GM12878 (cell line): ENCODE data around the gene LSM3. TPM values are rescaled to one million over a fixed set of nuclear protein-coding genes. Genes with fewer than 3 reads are reported as not detected.

Experiments
- ATAC-seq: fragments of 200-7000 bp; cut with Tn5 transposase; 3 replicates; pipeline ENCODE4 v1.9.1; 2020; ENCODE audit warnings: mild to moderate bottlenecking, moderate library complexity
- BruUV-seq: library from RNA; stranded (reverse); fragments of 400-500 nt; replicated peaks from 2 replicates; lab custom pipeline; 2021; lab: Mats Ljungman, UMichigan
- CTCF ChIA-PET: fragments of 300-600 bp; sonication (Branson Sonifier 250); formaldehyde crosslinking; extraction: SDS; loops from one replicate; lab custom pipeline; 2021; ENCODE audit warnings: inconsistent platforms; lab: Yijun Ruan, JAX
- POLR2A ChIA-PET: fragments of 350-600 bp; formaldehyde crosslinking; extraction: SDS; loops from one replicate; lab custom pipeline; 2021; ENCODE audit warnings: inconsistent platforms; lab: Charles Lee
- RAD21 ChIA-PET: fragments of 300-600 bp; sonication (Branson Sonifier 250); formaldehyde crosslinking; loops from one replicate; lab custom pipeline; 2023; ENCODE audit warnings: antibody characterized with exemption; ENCODE audit not compliant: unreplicated experiment; lab: Charles Lee
- SMC1A ChIA-PET: fragments of 300-600 bp; sonication (Branson Sonifier 250); formaldehyde crosslinking; loops from one replicate; lab custom pipeline; 2023; ENCODE audit not compliant: unreplicated experiment, uncharacterized antibody; lab: Charles Lee
- DNase-seq: peaks from one replicate; pipeline ENCODE4 v3.0.0-alpha.2; 2011; ENCODE audit warnings: low read depth, low spot score
- FAIRE-seq: peaks from 3 replicates; lab custom pipeline; 2011; peaks lifted over from hg19 to GRCh38; lab: Jason Lieb, UNC
- H2AFZ ChIP-seq: 2 replicates; pipeline ENCODE4 v1.6.0; 2011; ENCODE audit warnings: low read depth, low read length, control low read depth; ENCODE audit not compliant: control insufficient read depth
- H3K27ac ChIP-seq: 2 replicates; pipeline ENCODE4 v1.5.1; 2011; ENCODE audit warnings: control low read depth; ENCODE audit not compliant: control insufficient read depth, insufficient read depth
- H3K27me3 ChIP-seq, 2 experiments: replicated peaks in 1 of 2; 2 replicates each; pipeline versions ENCODE4 v1.6.0 to v1.6.1; 2011; ENCODE audit warnings: low read length in 1 of 2; ENCODE audit not compliant: control insufficient read depth in 2 of 2, insufficient read depth in 2 of 2
- H3K36me3 ChIP-seq, 2 experiments: 2 replicates each; pipeline ENCODE4 v1.5.1; 2011; ENCODE audit warnings: low read length in 1 of 2; ENCODE audit not compliant: control insufficient read depth in 2 of 2, insufficient read depth in 2 of 2
- H3K4me1 ChIP-seq: 2 replicates; pipeline ENCODE4 v1.6.1; 2011; ENCODE audit warnings: mild to moderate bottlenecking, low read length, moderate library complexity, mixed read lengths; ENCODE audit not compliant: control insufficient read depth, insufficient read depth
- H3K4me2 ChIP-seq: 2 replicates; pipeline ENCODE4 v1.6.0; 2011; ENCODE audit warnings: control low read depth; ENCODE audit not compliant: control insufficient read depth, insufficient read depth
- H3K4me3 ChIP-seq: fragments of 200-600 bp; sonication (generic); 2 replicates; pipeline ENCODE4 v1.5.1; 2016
- H3K79me2 ChIP-seq: 2 replicates; pipeline ENCODE4 v1.6.0; 2011; ENCODE audit warnings: low read length; ENCODE audit not compliant: control insufficient read depth, insufficient read depth
- H3K9ac ChIP-seq: 2 replicates; pipeline ENCODE4 v1.8.0; 2011; ENCODE audit warnings: low read length, control low read depth, mixed read lengths; ENCODE audit not compliant: control insufficient read depth, insufficient read depth
- H3K9me3 ChIP-seq: replicated peaks from 3 replicates; pipeline ENCODE4 v1.5.1; 2011; ENCODE audit warnings: mild to moderate bottlenecking, low read length; ENCODE audit not compliant: control insufficient read depth, insufficient read depth
- H4K20me1 ChIP-seq: 2 replicates; pipeline ENCODE4 v1.6.0; 2011; ENCODE audit not compliant: control insufficient read depth, insufficient read depth
- CHD1 ChIP-seq: IDR thresholded peaks from 2 replicates; pipeline ENCODE4 v1.6.1; 2012; ENCODE audit warnings: low read depth, low read length, improper control_type of control experiment
- JUND ChIP-seq: IDR thresholded peaks from 2 replicates; pipeline ENCODE4 v1.6.1; 2012; ENCODE audit warnings: low read depth, mild to moderate bottlenecking, low read length, improper control_type of control experiment, moderate library complexity
- KAT2A ChIP-seq: conservative IDR thresholded peaks from 2 replicates; pipeline ENCODE4 v1.6.1; 2011; ENCODE audit warnings: low read depth, low read length; ENCODE audit not compliant: control insufficient read depth
- PML ChIP-seq: IDR thresholded peaks from 2 replicates; pipeline ENCODE4 v1.6.1; 2012; ENCODE audit warnings: low read length, inconsistent platforms
- POU2F2 ChIP-seq: IDR thresholded peaks from 3 replicates; pipeline ENCODE4 v1.6.1; 2011; ENCODE audit warnings: low read depth, mild to moderate bottlenecking, low read length, borderline replicate concordance
- RUNX3 ChIP-seq: IDR thresholded peaks from 2 replicates; pipeline ENCODE4 v1.6.1; 2012; ENCODE audit warnings: low read length, inconsistent platforms
- STAT1 ChIP-seq: fragments of 450-650 bp; conservative IDR thresholded peaks from 2 replicates; pipeline ENCODE4 v1.6.1; 2014; ENCODE audit warnings: antibody characterized with exemption, mild to moderate bottlenecking
- TCF7 ChIP-seq: IDR thresholded peaks from 2 replicates; pipeline ENCODE4 v1.6.1; 2014; ENCODE audit warnings: antibody characterized with exemption, borderline replicate concordance
- ZBTB40 ChIP-seq: fragments of 450-650 bp; IDR thresholded peaks from 2 replicates; pipeline ENCODE4 v1.6.1; 2016; ENCODE audit warnings: mild to moderate bottlenecking, moderate library complexity, borderline replicate concordance
- ZNF384 ChIP-seq: IDR thresholded peaks from 2 replicates; pipeline ENCODE4 v1.6.1; 2012; ENCODE audit warnings: low read depth, mild to moderate bottlenecking, low read length, improper control_type of control experiment, borderline replicate concordance
- WGBS: methylation state at CpG from one replicate; pipeline ENCODE4 v1.1.6; 2016; ENCODE audit warnings: low lambda C conversion rate; ENCODE audit not compliant: insufficient replicate concordance, insufficient coverage; ENCODE audit errors: missing lambda C conversion rate; 5-methylcytosine and 5-hydroxymethylcytosine counted together
- in situ Hi-C: fragments of 300-500 bp; cut with MboI; formaldehyde crosslinking; loops from 9 replicates; pipeline ENCODE4 v1.14.3; 2018; ENCODE audit warnings: mixed read lengths
- intact Hi-C: fragments of 100-400 bp; cut with micrococcal nuclease; formaldehyde crosslinking; loops from one replicate; pipeline ENCODE4 v1.14.2; 2022; ENCODE audit not compliant: unreplicated experiment
- polyA plus RNA-seq, 11 experiments: library from polyadenylated mRNA; depleted of rRNA in 4 of 11; unstranded in 6 of 11; stranded (reverse) in 5 of 11; fragments of >200 nt; fragmentation: Nextera tagmentation in 4 of 11; fragmentation: Illumina TruSeq in 1 of 11; extraction: Ambion mirVana in 4 of 11; extraction: Trizol in 1 of 11; gene quantifications; 1 replicate in 1 of 11; 2 replicates in 10 of 11; pipeline versions ENCODE4 v1.2.1 to v1.2.3, GENCODE V29; 2011 to 2016; ENCODE audit warnings: inconsistent platforms in 2 of 11, missing spikeins in 2 of 11, low read depth in 1 of 11
- total RNA-seq, 4 experiments: library from RNA; depleted of rRNA in 3 of 4; stranded (reverse); fragments of >200 nt in 3 of 4; fragmentation: Illumina TruSeq in 1 of 4; extraction: Trizol in 1 of 4; gene quantifications; 2 replicates each; pipeline versions ENCODE4 v1.2.1 to v1.2.3, GENCODE V29; 2013 to 2021

LSM3 gene
- total and polyA plus RNA-seq, 10 of the 15 experiments (the other 5 are each of a cell fraction or from before 2014, with no cell fraction given) = 15.5 to 111 (median 29.1) TPM

GRCh38 chr3:14213066-14213774 lies 34.6 kb downstream of the LSM3 start:
- FAIRE-seq (no peak), ATAC-seq (no peak), DNase-seq (no peak)
- H3K4me3 ChIP-seq = no peak overlapping the region
- intact Hi-C loops = no loop called here
- ChIA-PET SMC1A (interaction anchor here (1.7 to 2.3 kb wide), 2 partner anchors 10 to 12 kb away, joined by 4 to 12 read pairs; no protein-coding TSS in a partner anchor), CTCF (interaction anchor here (0.8 to 3.1 kb wide), 4 partner anchors 10 to 227 kb away, joined by 3 to 32 read pairs (median 3); no protein-coding TSS in a partner anchor), POLR2A (no interaction called here), RAD21 (no interaction called here)
- no peaks in the 10 kb centered on the region for H3K79me2 ChIP-seq
- no peaks in the 10 kb centered on the region for H3K36me3 ChIP-seq
- 31% methylated on average over 7 of the region's 7 CpGs for WGBS
- H3K4me2 ChIP-seq = no peak overlapping the region
- no peaks in the 10 kb centered on the region for H4K20me1 ChIP-seq
- H3K27me3 ChIP-seq = no peaks in the 10 kb centered on the region
- no peaks in the 10 kb centered on the region for H3K4me1 ChIP-seq
- in situ Hi-C loops = no loop called here
- no TSS peak for BruUV-seq
- H3K9me3 ChIP-seq = no peaks in the 10 kb centered on the region
- H3K27ac ChIP-seq = no peak overlapping the region
- H2AFZ ChIP-seq = no peak overlapping the region
- TF ChIP-seq ZNF384 (no peak), PML (no peak), JUND (no peak), CHD1 (no peak)
- no peak overlapping the region for H3K9ac ChIP-seq

GRCh38 chr3:14214764-14215163 lies 36.1 kb downstream of the LSM3 start:
- no peak overlapping the region for H3K4me2 ChIP-seq
- SMC1A ChIA-PET = no interaction called here
- TF ChIP-seq KAT2A (no peak), STAT1 (no peak), POU2F2 (no peak), RUNX3 (no peak), ZBTB40 (no peak), TCF7 (no peak)
- intact Hi-C loops = no loop called here
- POLR2A ChIA-PET = no interaction called here
- no peak overlapping the region for H3K4me3 ChIP-seq
- no peak overlapping the region for H3K27ac ChIP-seq
- H4K20me1 ChIP-seq = no peaks in the 10 kb centered on the region
- no peaks in the 10 kb centered on the region for H3K4me1 ChIP-seq
- no peak for ATAC-seq
- no peak for DNase-seq
- RAD21 ChIA-PET = no interaction called here
- no peaks in the 10 kb centered on the region for H3K36me3 ChIP-seq
- CTCF ChIA-PET = interaction anchor here (2.9 kb wide), 1 partner anchor 11 kb away, joined by 11 read pairs; no protein-coding TSS in a partner anchor
- no peak overlapping the region for H3K9ac ChIP-seq
- WGBS = 59% methylated on average over 4 of the region's 4 CpGs
- H3K9me3 ChIP-seq = no peaks in the 10 kb centered on the region
- in situ Hi-C loops = no loop called here
- no peak for FAIRE-seq
- H3K27me3 ChIP-seq = no peaks in the 10 kb centered on the region
- no peak overlapping the region for H2AFZ ChIP-seq
- no peaks in the 10 kb centered on the region for H3K79me2 ChIP-seq
- BruUV-seq = no TSS peak
